AG04449 (cell line): ENCODE data around the gene SH3PXD2A.

Source experiments
- CTCF ChIA-PET: fragments of 350-600 bp; formaldehyde crosslinking; extraction: SDS; loops from one replicate; lab custom pipeline; 2021; ENCODE audit warnings: antibody characterized with exemption; lab: Yijun Ruan, JAX
- POLR2A ChIA-PET: fragments of 400-600, 350-600 bp; formaldehyde crosslinking; extraction: SDS; loops from one replicate; lab custom pipeline; 2020; ENCODE audit warnings: antibody characterized with exemption, inconsistent platforms; lab: Yijun Ruan, JAX
- DNase-seq: peaks from one replicate; pipeline ENCODE4 v3.0.0-alpha.2; 2010; ENCODE audit warnings: low read depth, low spot score
- H3K4me3 ChIP-seq: 2 replicates; pipeline ENCODE4 v1.5.1; 2011; ENCODE audit warnings: low read depth, mild to moderate bottlenecking, control low read depth, low read length
- CTCF ChIP-seq: IDR thresholded peaks from one replicate; pipeline ENCODE4 v1.5.1; 2011; ENCODE audit warnings: mild to moderate bottlenecking, moderate library complexity, low read length, control low read depth, inconsistent platforms; ENCODE audit not compliant: insufficient read depth; ENCODE audit errors: missing control alignments

The SH3PXD2A gene

GRCh38 chr10:103829278-103829677, 26.1 kb downstream of the SH3PXD2A start:
- CTCF ChIA-PET, result no interaction called here
- H3K4me3 ChIP-seq, result no peak overlapping the region
- POLR2A ChIA-PET, result no interaction called here
- no peak for TF ChIP-seq CTCF
- no peak for DNase-seq

GRCh38 chr10:103828587-103829197, 26.7 kb downstream of the SH3PXD2A start:
- TF ChIP-seq CTCF, result no peak
- ChIA-PET CTCF (interaction anchor here (0.8 to 1.4 kb wide), 2 partner anchors 10 to 143 kb away, joined by 3 read pairs; no protein-coding TSS in a partner anchor), POLR2A (no interaction called here)
- DNase-seq, result no peak
- H3K4me3 ChIP-seq, result no peak overlapping the region

GRCh38 chr10:103828107-103828506, 27.3 kb downstream of the SH3PXD2A start:
- CTCF ChIA-PET, result interaction anchor here (0.8 to 1.4 kb wide), 4 partner anchors 11 to 143 kb away, joined by 3 to 5 read pairs (median 3); no protein-coding TSS in a partner anchor
- DNase-seq, result no peak
- H3K4me3 ChIP-seq, result no peak overlapping the region
- TF ChIP-seq CTCF, result no peak
- POLR2A ChIA-PET, result no interaction called here

GRCh38 chr10:103826885-103827284, 28.5 kb downstream of the SH3PXD2A start:
- DNase-seq, result no peak
- H3K4me3 ChIP-seq, result no peak overlapping the region
- ChIA-PET CTCF (interaction anchor here (1.1 to 1.3 kb wide), 3 partner anchors 17 to 27 kb away, joined by 3 to 5 read pairs (median 3); no protein-coding TSS in a partner anchor), POLR2A (no interaction called here)
- TF ChIP-seq CTCF, result no peak

GRCh38 chr10:103824281-103824680, 31.1 kb downstream of the SH3PXD2A start:
- ChIA-PET POLR2A (interaction anchor here (0.7 kb wide), 1 partner anchor 9 kb away, joined by 3 read pairs; no protein-coding TSS in a partner anchor), CTCF (interaction anchor here (1.0 to 1.6 kb wide), 3 partner anchors 10 to 34 kb away, joined by 3 to 4 read pairs (median 3); no protein-coding TSS in a partner anchor)

More at GRCh38 chr10:103824281-103824680, 31.1 kb downstream of the SH3PXD2A start:
- no peak for DNase-seq
- H3K4me3 ChIP-seq, result no peak overlapping the region
- no peak for TF ChIP-seq CTCF
